RWPE2 (cell line): ENCODE measurements around the gene SLC35G3.

Experiments used
- ATAC-seq: fragments of 200-7000 bp; cut with Tn5 transposase; 3 replicates; pipeline ENCODE4 v1.9.1; 2021; ENCODE audit warnings: low read depth
- DNase-seq: peaks from one replicate; pipeline ENCODE4 v3.0.0-alpha.2; 2020; ENCODE audit warnings: low spot score
- H3K27ac ChIP-seq: fragments of 450-650 bp; 2 replicates; pipeline ENCODE4 v1.5.1; 2017; ENCODE audit warnings: mild to moderate bottlenecking; ENCODE audit not compliant: poor library complexity, severe bottlenecking
- H3K27me3 ChIP-seq: fragments of 250-450 bp; sonication (Bioruptor Pico); 2 replicates; pipeline ENCODE4 v1.5.1; 2021; ENCODE audit warnings: mild to moderate bottlenecking, moderate library complexity; ENCODE audit not compliant: insufficient read depth, poor library complexity, severe bottlenecking
- H3K36me3 ChIP-seq: fragments of 250-450 bp; sonication (Bioruptor Pico); 2 replicates; pipeline ENCODE4 v1.5.1; 2020; ENCODE audit warnings: low read depth, mild to moderate bottlenecking, moderate library complexity
- H3K4me1 ChIP-seq: fragments of 250-450 bp; sonication (Bioruptor Pico); 2 replicates; pipeline ENCODE4 v1.5.1; 2021; ENCODE audit warnings: mild to moderate bottlenecking, moderate library complexity; ENCODE audit not compliant: insufficient read depth, poor library complexity, severe bottlenecking
- H3K4me3 ChIP-seq: fragments of 250-450 bp; sonication (Bioruptor Pico); 2 replicates; pipeline ENCODE4 v1.5.1; 2021; ENCODE audit warnings: mild to moderate bottlenecking, moderate library complexity; ENCODE audit not compliant: severe bottlenecking
- H3K9me3 ChIP-seq: fragments of 250-450 bp; sonication (Bioruptor Pico); 2 replicates; pipeline ENCODE4 v1.5.1; 2021; ENCODE audit warnings: mild to moderate bottlenecking, moderate library complexity; ENCODE audit not compliant: severe bottlenecking
- CTCF ChIP-seq: fragments of 450-650 bp; IDR thresholded peaks from one replicate; pipeline ENCODE4 v1.5.1; 2017; ENCODE audit warnings: mild to moderate bottlenecking, moderate library complexity; ENCODE audit not compliant: poor library complexity, severe bottlenecking

SLC35G3 gene

GRCh38 chr17:35171834-35172233, 22.4 kb downstream of the SLC35G3 start:
- Histone ChIP-seq H3K27me3 (no peaks in the 10 kb centered on the region), H3K4me3 (no peak overlapping the region), H3K9me3 (no peaks in the 10 kb centered on the region), H3K36me3 (no peaks in the 10 kb centered on the region), H3K4me1 (peaks cover 4% of the 10 kb centered on the region), H3K27ac (no peak overlapping the region)
- TF ChIP-seq CTCF = peak; percentile 42
- DNase-seq = no peak
- no peak for ATAC-seq

GRCh38 chr17:35170968-35171771, 23.0 kb downstream of the SLC35G3 start:
- peak; percentile 58 for TF ChIP-seq CTCF
- Histone ChIP-seq H3K27me3 (no peaks in the 10 kb centered on the region), H3K4me3 (no peak overlapping the region), H3K9me3 (no peaks in the 10 kb centered on the region), H3K36me3 (no peaks in the 10 kb centered on the region), H3K4me1 (peaks cover 4% of the 10 kb centered on the region), H3K27ac (no peak overlapping the region)
- DNase-seq (no peak), ATAC-seq (peak; percentile 40; the same call in 2 of the 3 replicates)

GRCh38 chr17:35169835-35170363, 24.3 kb downstream of the SLC35G3 start:
- H3K27ac ChIP-seq = no peak overlapping the region
- no peak for TF ChIP-seq CTCF
- no peak for DNase-seq
- ATAC-seq = no peak
- no peak overlapping the region for H3K4me3 ChIP-seq
- H3K36me3 ChIP-seq = no peaks in the 10 kb centered on the region
- no peaks in the 10 kb centered on the region for H3K27me3 ChIP-seq
- H3K9me3 ChIP-seq = no peaks in the 10 kb centered on the region
- peaks cover 4% of the 10 kb centered on the region for H3K4me1 ChIP-seq

GRCh38 chr17:35167666-35168065, 26.5 kb downstream of the SLC35G3 start:
- no peak overlapping the region for H3K27ac ChIP-seq
- H3K4me1 ChIP-seq = peaks cover 4% of the 10 kb centered on the region
- H3K27me3 ChIP-seq = peaks cover 4% of the 10 kb centered on the region
- H3K4me3 ChIP-seq = no peak overlapping the region
- ATAC-seq (no peak), DNase-seq (no peak)
- TF ChIP-seq CTCF = no peak
- no peaks in the 10 kb centered on the region for H3K9me3 ChIP-seq
- no peaks in the 10 kb centered on the region for H3K36me3 ChIP-seq

GRCh38 chr17:35167046-35167445, 27.1 kb downstream of the SLC35G3 start:
- DNase-seq (no peak), ATAC-seq (peak; percentile 42; the same call in 1 of the 3 replicates)
- no peak for TF ChIP-seq CTCF
- H3K27ac ChIP-seq = no peak overlapping the region
- H3K36me3 ChIP-seq = no peaks in the 10 kb centered on the region
- no peak overlapping the region for H3K4me3 ChIP-seq
- H3K27me3 ChIP-seq = peaks cover 4% of the 10 kb centered on the region
- peaks cover 4% of the 10 kb centered on the region for H3K4me1 ChIP-seq
- no peaks in the 10 kb centered on the region for H3K9me3 ChIP-seq
